HG03039 (cell line): ENCODE results near the gene UBE2J2.

Experiments
- ATAC-seq: cut with Tn5 transposase; IDR thresholded peaks from one replicate; pipeline ENCODE4 v1.9.1; 2021; ENCODE audit warnings: mild to moderate bottlenecking, moderate library complexity; ENCODE audit not compliant: unreplicated experiment

The UBE2J2 gene

GRCh38 chr1:1309251-1310108 lies 35.8 kb upstream of the UBE2J2 start:
- ATAC-seq = no peak

DNA sequence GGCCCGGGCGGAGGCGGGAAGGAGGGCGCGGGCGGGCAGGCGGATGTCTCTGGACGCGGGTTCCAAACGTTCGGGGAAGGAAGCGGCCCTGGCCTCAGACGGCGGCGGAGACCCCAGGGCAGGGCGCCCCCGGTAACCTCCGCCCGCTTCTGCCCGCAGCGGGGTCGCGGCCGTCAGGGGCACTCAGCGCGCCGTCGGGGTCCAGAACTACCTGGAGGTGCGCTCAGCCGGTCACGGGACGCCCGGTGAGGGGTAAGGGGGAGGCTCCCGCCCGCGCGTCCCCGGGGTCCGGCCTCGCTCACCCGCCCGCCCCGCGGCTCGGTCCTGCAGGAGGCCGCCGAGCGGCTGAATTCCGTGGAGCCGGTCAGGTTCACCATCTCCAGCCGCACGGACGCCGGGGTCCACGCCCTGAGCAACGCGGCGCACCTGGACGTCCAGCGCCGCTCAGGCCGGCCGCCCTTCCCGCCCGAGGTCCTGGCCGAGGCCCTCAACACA lies 35.1 kb upstream of the UBE2J2 start:
- ATAC-seq = peak; percentile 6

GRCh38 chr1:1307923-1308755 lies 34.5 kb upstream of the UBE2J2 start, which contains the start of the genes ACAP3 and PUSL1:
ACAP3 (minus strand) TSS chr1:1307930; CDS start chr1:1307815, 115 bp downstream.
PUSL1 (plus strand) TSS chr1:1308597; CDS start chr1:1308644, 47 bp downstream.
- ATAC-seq = peak; percentile 48

DNA sequence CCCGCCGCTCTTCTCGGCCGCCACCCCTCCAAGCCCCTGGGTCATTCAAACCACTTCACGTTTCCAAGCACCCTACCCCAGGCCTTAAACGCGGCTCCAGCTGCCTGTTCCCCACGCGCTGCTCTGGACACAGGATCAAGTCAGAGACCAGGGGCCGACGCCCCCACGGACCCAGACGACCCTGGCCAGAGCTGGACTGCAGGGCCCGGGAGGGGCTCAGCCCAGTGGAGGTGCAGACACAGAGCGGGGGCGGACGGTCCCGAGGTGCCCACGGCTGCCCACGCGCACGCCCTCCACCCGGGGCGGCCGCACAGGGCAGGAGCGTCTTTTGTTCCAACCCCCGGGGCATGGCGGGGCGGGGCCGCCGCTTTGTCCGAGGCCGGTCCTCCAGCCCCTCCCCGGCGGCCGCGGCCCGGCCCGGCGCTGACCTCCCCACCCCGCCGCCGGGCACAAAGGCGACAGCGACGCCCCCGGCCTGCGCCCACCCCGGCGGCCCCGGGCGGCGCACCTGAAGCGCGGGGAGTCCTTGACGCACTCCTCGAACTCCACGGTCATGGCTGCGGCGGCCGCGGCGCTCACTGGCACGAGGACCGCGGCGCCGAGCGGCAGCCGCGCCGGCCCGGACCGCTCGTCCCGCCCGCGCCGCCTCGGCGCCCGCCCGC lies 33.7 kb upstream of the UBE2J2 start:
- ATAC-seq = peak; percentile 14

DNA sequence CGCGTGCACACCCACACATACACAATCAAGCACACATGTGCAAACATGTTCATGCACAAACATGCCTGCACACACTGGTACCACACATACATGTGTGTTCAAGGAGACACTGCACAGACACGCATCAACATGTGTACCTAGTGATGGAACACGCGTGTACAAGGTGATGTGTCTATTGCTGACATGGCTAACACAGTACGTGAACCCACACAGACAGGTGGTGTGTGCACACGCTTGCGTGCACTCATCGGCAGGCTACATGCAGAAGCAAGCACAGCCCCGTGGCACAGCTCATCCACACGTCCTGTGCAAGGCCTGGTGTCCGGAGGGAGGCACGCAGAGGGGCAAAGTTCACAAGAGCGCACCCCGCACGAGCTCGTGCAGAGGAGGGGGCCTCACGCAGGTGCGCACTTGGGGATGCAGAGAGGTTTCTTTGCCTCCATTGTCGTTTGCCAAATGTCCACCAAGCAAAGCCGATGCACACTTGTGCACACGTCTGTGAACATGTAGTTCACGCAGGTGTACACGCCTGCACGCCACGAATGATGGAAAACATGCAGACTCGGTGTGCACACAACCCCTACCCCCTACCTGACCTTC lies 33.1 kb upstream of the UBE2J2 start:
- no peak for ATAC-seq

DNA sequence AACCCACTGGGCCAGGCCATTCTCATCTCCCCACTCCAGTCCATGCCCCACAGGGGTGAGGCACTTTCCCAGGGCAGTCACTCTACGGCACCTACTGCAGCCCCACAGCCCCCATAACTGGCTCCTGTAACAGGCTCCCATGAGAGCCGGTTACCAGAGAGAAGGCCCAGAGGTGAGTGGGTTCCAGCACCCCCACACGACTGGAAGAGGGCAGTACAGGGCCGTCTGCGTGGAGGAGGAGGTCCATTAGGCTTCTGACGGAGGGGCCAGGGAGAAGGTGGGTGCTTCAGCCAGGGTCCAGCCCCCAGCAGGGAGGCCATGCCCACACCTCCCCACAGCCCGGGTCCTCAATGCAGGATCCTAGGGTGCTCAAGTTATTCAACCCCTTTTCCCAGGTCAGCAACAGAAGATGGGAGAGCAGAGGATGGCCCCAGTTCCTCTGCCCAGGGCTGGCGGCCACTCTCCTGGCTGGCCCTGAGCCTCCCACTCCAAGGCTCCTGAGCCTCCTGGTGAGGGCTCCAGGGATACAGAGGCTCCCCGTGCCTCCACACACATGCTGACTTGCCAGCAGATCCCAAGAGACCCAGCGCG lies 32.5 kb upstream of the UBE2J2 start:
- ATAC-seq = no peak

DNA sequence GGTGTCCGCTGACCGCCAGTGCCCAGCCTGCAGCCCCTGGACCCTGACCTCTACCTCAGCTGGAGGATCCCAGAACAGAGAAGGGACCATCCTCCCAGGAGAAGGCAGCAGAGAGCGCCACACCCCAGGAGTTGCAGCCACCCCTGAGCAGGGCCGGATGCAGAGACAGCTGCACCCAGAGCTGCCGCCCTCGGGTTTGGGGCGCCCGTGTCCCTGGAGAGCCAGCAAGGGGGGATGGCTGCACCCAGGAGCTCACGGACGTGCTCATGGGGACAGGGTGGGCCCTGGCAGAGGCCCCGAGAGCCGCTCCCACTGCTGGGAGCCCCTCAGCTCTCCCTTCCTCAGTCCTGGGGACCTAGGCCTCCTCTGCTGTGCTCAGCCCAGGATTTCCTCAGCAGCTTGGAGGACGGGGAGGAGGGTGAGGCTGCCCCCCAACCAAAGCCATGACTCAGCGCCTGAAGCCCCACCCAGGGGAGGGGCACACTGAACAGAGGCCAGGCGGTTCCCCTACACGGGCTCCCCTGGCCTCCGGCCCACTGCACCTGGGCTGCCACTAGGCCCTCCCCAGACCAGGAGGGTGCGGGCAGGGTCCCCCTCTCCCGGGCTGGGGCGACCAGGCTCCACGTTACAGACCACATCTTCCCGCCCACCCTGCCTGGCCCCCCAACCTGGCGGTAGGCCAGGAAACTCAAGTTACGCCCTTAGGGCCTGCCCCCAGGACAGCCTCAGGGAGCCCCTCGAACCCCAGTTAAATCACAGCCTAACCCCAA lies 31.8 kb upstream of the UBE2J2 start:
- no peak for ATAC-seq

GRCh38 chr1:1304331-1305299 lies 31.0 kb upstream of the UBE2J2 start:
- no peak for ATAC-seq

GRCh38 chr1:1303736-1304135 lies 30.1 kb upstream of the UBE2J2 start:
- no peak for ATAC-seq

- ATAC-seq = no peak
Measured at GRCh38 chr1:1302951-1303509, 29.4 kb upstream of the UBE2J2 start.

DNA sequence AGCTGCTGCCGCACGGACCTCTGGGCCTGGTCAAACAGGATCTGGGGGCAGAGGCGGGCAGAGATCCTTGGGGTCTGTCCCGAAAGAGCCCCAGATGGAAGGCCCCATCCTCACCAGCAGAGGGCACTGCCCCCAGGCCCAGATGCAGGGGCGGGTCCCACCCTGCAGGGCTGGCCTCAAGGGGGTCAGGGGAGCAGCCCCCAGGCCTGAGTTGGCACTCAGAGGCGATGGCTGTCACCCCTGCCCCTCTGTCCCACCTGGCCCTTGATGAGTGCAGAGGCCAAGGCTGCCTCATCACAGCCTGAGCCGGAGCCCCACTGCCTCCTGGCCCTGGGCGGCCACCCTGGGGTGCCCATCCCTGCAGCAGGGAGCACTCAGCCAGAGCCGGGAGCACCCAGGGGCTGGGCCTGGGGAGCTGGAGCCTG lies 28.4 kb upstream of the UBE2J2 start:
- ATAC-seq = no peak

DNA sequence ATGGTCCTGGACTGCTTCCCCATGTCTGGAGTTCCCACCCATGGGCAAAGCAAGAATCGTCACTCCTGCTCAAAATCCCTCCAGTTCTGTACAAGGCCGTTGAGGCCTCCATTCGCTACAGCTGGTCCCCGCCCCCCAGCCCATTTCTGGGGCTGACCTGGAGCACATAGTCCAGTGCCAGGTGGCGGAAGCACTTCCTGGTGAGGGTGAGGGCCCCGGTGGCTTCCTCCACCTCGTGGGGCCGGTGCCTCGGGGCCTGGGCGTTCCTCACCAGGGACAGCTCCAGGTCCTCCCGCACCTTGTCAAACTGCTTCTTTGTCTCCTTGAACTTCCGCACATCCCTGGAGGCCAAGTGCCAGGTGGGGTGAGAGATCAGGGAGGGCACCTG lies 26.7 kb upstream of the UBE2J2 start:
- no peak for ATAC-seq

GRCh38 chr1:1299686-1300351 lies 26.2 kb upstream of the UBE2J2 start:
- ATAC-seq = no peak

- ATAC-seq = no peak
Measured at GRCh38 chr1:1298861-1299685, 25.4 kb upstream of the UBE2J2 start.

- ATAC-seq = no peak
Measured at GRCh38 chr1:1297802-1298424, 24.3 kb upstream of the UBE2J2 start.
